B cell (primary cell): ENCODE data around the gene PLCB3.

Experiments
- EZH2 ChIP-seq: IDR thresholded peaks from 2 replicates; pipeline ENCODE4 v1.6.1; 2012; ENCODE audit warnings: borderline replicate concordance, low read depth, mild to moderate bottlenecking, moderate library complexity, low read length; ENCODE audit not compliant: insufficient read depth, poor library complexity, severe bottlenecking
- TF ChIP-seq, protein P1 (sequence below): fragments of 200-600 bp; IDR thresholded peaks from one replicate; pipeline ENCODE4 v1.8.0; 2022; ENCODE audit warnings: antibody characterized with exemption, mild to moderate bottlenecking

DNA sequence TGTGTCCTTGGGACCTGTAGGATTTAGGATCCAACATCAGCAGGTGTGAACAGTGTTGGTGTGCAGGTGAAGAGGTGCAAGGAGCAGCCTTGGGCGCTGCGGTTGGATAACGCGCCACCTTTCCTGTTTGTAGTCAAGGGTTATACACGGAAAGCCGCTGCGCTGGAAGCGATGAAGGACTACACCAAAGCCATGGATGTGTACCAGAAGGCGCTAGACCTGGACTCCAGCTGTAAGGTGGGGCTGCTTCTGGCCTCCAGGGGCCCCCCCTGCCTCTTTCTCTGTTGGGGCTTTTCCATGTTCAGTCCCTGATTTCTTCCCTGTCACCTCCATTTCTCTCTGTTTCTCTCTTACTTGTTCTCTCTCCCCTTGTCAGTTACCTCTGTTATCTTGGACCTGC lies 48.3 kb upstream of the PLCB3 start:
- TF ChIP-seq, protein P1, sequence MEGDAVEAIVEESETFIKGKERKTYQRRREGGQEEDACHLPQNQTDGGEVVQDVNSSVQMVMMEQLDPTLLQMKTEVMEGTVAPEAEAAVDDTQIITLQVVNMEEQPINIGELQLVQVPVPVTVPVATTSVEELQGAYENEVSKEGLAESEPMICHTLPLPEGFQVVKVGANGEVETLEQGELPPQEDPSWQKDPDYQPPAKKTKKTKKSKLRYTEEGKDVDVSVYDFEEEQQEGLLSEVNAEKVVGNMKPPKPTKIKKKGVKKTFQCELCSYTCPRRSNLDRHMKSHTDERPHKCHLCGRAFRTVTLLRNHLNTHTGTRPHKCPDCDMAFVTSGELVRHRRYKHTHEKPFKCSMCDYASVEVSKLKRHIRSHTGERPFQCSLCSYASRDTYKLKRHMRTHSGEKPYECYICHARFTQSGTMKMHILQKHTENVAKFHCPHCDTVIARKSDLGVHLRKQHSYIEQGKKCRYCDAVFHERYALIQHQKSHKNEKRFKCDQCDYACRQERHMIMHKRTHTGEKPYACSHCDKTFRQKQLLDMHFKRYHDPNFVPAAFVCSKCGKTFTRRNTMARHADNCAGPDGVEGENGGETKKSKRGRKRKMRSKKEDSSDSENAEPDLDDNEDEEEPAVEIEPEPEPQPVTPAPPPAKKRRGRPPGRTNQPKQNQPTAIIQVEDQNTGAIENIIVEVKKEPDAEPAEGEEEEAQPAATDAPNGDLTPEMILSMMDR, result no peak
- TF ChIP-seq EZH2, result no peak
